ENCODE data around the gene RHEB. TPM values are rescaled to one million over a fixed set of nuclear protein-coding genes. Genes with fewer than 3 reads are reported as not detected.
A peak's percentile ranks its signal among the peaks of the same experiment; 100 is the strongest.

Gene RHEB
- total and polyA plus RNA-seq, 2 donors (not counting 1 experiment from before 2014, with no cell fraction given) = 9.3 to 40.3 TPM

DNA sequence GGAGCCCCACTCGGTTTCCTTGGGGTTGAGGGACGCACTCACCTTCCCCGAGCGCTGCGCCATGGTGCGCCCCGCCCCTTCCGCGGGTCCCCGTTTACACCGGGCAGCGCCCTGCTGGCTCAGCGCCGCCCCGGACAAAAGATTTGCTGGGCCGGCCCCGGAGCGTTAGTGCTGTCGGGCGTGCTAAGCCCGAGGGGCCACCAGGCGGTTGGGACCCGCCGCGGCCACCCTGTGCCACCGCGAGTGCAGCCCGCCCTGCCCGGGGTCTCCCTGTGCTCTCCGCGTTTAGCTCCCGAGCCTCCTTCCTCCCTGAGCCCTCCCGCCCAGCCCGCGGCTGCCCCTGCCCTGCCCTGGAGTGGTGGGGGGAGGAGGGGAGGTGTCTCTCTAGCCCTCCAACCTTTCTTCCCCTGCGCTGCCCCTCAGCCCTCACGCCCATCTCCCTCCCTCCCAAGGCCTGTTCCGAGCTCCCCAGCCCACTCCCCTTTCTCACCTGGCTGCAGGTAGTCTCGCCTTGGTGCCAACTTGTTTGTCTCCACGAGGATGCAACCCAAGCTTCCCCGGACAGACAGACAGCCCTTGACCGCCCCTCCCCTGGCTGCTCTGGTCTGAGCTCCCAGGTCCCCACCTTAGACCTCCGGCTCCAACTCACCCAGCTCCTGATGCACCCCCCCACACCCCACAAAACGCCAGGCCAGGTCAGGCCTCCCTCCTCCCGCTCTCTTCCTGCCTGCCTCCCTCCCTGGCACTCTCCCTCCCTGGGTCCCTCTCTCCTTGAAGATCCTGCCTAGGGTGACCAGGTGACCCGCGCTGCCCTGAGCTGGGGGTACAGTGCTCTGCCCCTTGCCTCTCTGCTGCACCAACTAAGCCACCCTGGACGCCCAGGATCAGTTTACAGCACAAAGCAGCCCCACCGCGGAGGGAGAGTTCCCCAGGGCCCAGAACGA, 79.6 kb downstream of the RHEB start, which contains the start of gene CRYGN:
Gene CRYGN (minus strand): TSS at position 287 of the 944 bp plus-strand sequence. CDS start 224 bp downstream, at position 63.
- WGBS (ENCODE audit: insufficient coverage) = 23% methylated on average over 44 of the region's 51 CpGs
- no peak within 1 kb of the TSS for H3K27ac Mint-ChIP-seq
- DNase-seq (no peak), ATAC-seq (ENCODE audit: low read depth) (no peak)
- H3K4me2 ChIP-seq (replicated peaks; ENCODE audit: low read depth, low read length, poor library complexity, severe bottlenecking) = peak within 1 kb of the TSS; percentile 15
- H3K27me3 Mint-ChIP-seq = peaks cover 41% of the 10 kb centered on the region
- no peaks in the 10 kb centered on the region for H3K79me2 ChIP-seq (ENCODE audit: control insufficient read depth, insufficient read depth, low read length)
- no peaks in the 10 kb centered on the region for H3K36me3 ChIP-seq (replicated peaks in 1 of 2; ENCODE audit: control extremely low read depth in 1 of 2, control insufficient read depth in 1 of 2, extremely low read depth in 1 of 2, insufficient read depth in 2 of 2, low read length in 1 of 2)
- no peaks in the 10 kb centered on the region for H3K4me1 ChIP-seq (ENCODE audit: control insufficient read depth in 2 of 2, insufficient read depth in 2 of 2, low read length in 2 of 2)
- no peak within 1 kb of the TSS for H2AFZ ChIP-seq (ENCODE audit: insufficient read depth, low read depth, low read length, poor library complexity, severe bottlenecking)
- H3K27me3 ChIP-seq (replicated peaks in 1 of 4; ENCODE audit: control extremely low read depth in 1 of 4, control insufficient read depth in 3 of 4, insufficient read depth in 4 of 4, low read length in 3 of 4) = peaks cover 0 to 33% (median 11%) of the 10 kb centered on the region in 4 experiments
- POLR2A ChIA-PET = no interaction called here
- TF ChIP-seq, protein P1, sequence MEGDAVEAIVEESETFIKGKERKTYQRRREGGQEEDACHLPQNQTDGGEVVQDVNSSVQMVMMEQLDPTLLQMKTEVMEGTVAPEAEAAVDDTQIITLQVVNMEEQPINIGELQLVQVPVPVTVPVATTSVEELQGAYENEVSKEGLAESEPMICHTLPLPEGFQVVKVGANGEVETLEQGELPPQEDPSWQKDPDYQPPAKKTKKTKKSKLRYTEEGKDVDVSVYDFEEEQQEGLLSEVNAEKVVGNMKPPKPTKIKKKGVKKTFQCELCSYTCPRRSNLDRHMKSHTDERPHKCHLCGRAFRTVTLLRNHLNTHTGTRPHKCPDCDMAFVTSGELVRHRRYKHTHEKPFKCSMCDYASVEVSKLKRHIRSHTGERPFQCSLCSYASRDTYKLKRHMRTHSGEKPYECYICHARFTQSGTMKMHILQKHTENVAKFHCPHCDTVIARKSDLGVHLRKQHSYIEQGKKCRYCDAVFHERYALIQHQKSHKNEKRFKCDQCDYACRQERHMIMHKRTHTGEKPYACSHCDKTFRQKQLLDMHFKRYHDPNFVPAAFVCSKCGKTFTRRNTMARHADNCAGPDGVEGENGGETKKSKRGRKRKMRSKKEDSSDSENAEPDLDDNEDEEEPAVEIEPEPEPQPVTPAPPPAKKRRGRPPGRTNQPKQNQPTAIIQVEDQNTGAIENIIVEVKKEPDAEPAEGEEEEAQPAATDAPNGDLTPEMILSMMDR (IDR thresholded peaks at IDR 0.05) = no peak
- no peak for TF ChIP-seq EZH2 (IDR thresholded peaks at IDR 0.05; ENCODE audit: borderline replicate concordance, insufficient read depth, low read depth, low read length, poor library complexity, severe bottlenecking)
- no peak within 1 kb of the TSS for H3K9ac ChIP-seq (ENCODE audit: low read length)
- intact Hi-C loops (cut with micrococcal nuclease) = no loop called here
- no peak within 1 kb of the TSS for H3K4me3 Mint-ChIP-seq
- no peaks in the 10 kb centered on the region for H3K9me3 Mint-ChIP-seq (ENCODE audit: insufficient read depth)
- H3K4me1 Mint-ChIP-seq = peaks cover 7% of the 10 kb centered on the region
- H3K9me3 ChIP-seq (ENCODE audit: control extremely low read depth in 1 of 3, control insufficient read depth in 2 of 3, insufficient read depth in 1 of 3, low read length in 2 of 3) = no peaks in the 10 kb centered on the region
- no peak within 1 kb of the TSS for H3K4me3 ChIP-seq (ENCODE audit: control extremely low read depth in 1 of 5, extremely low read depth in 1 of 5, insufficient read depth in 1 of 5, low read depth in 2 of 5, low read length in 4 of 5)
- CTCF ChIA-PET = no interaction called here
- no peaks in the 10 kb centered on the region for H4K20me1 ChIP-seq (ENCODE audit: control insufficient read depth, insufficient read depth, low read length, poor library complexity, severe bottlenecking)
- no peak within 1 kb of the TSS for H3K27ac ChIP-seq (ENCODE audit: low read length in 2 of 2)
